ENCODE measurements around the gene DDA1.

Gene DDA1

GRCh38 chr19:17300992-17301619 lies 8.3 kb upstream of the DDA1 start:
- no peak overlapping the region for H3K4me3 ChIP-seq
- no peak for TF ChIP-seq CTCF (IDR thresholded peaks at IDR 0.05)
- DNase-seq (ENCODE audit: low spot score): no peak
- no peak overlapping the region for H3K27ac ChIP-seq

GRCh38 chr19:17302391-17303166 lies 6.8 kb upstream of the DDA1 start:
- TF ChIP-seq CTCF (IDR thresholded peaks at IDR 0.05): no peak
- Histone ChIP-seq H3K27ac (peak overlapping the region; percentile 82 to 94), H3K4me3 (peak overlapping the region; percentile 86)
- DNase-seq (ENCODE audit: low spot score): no peak

GRCh38 chr19:17303167-17303939 lies 6.0 kb upstream of the DDA1 start, which contains the start of gene ABHD8:
ABHD8 (minus strand) TSS chr19:17303425; CDS start chr19:17301616, 1,809 bp downstream.
- peak; percentile 97 for DNase-seq (ENCODE audit: low spot score)

GRCh38 chr19:17303940-17304267 lies 5.5 kb upstream of the DDA1 start:
- no peak for TF ChIP-seq CTCF (IDR thresholded peaks at IDR 0.05)
- DNase-seq (ENCODE audit: low spot score): no peak
- H3K27ac ChIP-seq: peak overlapping the region; percentile 82 to 94
- H3K4me3 ChIP-seq: peak overlapping the region; percentile 86

More at GRCh38 chr19:17303167-17303939, 6.0 kb upstream of the DDA1 start, which contains the start of gene ABHD8:
- peak; percentile 52 for TF ChIP-seq CTCF (IDR thresholded peaks at IDR 0.05)
- Histone ChIP-seq H3K4me3 (peak within 1 kb of the TSS; percentile 86), H3K27ac (peak within 1 kb of the TSS; percentile 82 to 94)

GRCh38 chr19:17304386-17305215 lies 4.8 kb upstream of the DDA1 start:
- no peak for DNase-seq (ENCODE audit: low spot score)
- TF ChIP-seq CTCF (IDR thresholded peaks at IDR 0.05): no peak
- Histone ChIP-seq H3K27ac (peak overlapping the region; percentile 90 to 94), H3K4me3 (no peak overlapping the region)

GRCh38 chr19:17305216-17305516 lies 4.2 kb upstream of the DDA1 start:
- Histone ChIP-seq H3K4me3 (peak overlapping the region; percentile 81), H3K27ac (peak overlapping the region; percentile 90 to 94)
- no peak for DNase-seq (ENCODE audit: low spot score)
- no peak for TF ChIP-seq CTCF (IDR thresholded peaks at IDR 0.05)
